Activated CD4-positive, CD25-positive, alpha-beta regulatory T cell treated with anti-CD3 and anti-CD28 coated beads, Interleukin-2, amount 50 U/mL, for 72 hours (primary cell): Measurements from ENCODE around the gene MRTFB.

Experiments used
- DNase-seq: peaks from one replicate; pipeline ENCODE4 v3.0.0; 2021

Gene MRTFB

GRCh38 chr16:14315683-14316320, 244.7 kb downstream of the MRTFB start:
- DNase-seq = no peak
